Fibroblast of lung (primary cell): Measurements from ENCODE around the gene ATP5F1C.

Experiments used
- EZH2 ChIP-seq: IDR thresholded peaks from 2 replicates; pipeline ENCODE4 v1.5.1; 2012; ENCODE audit warnings: low read length, control low read depth, mild to moderate bottlenecking; ENCODE audit errors: missing control alignments
- TF ChIP-seq, protein P1 (sequence below), 2 donors: IDR thresholded peaks in 1 of 2; conservative IDR thresholded peaks in 1 of 2; 1 replicate in 1 of 2; 2 replicates in 1 of 2; pipeline ENCODE4 v1.5.1; 2011 to 2012; ENCODE audit warnings: low read length in 2 of 2, control low read depth in 1 of 2, inconsistent platforms in 1 of 2, low read depth in 1 of 2, mild to moderate bottlenecking in 1 of 2

DNA sequence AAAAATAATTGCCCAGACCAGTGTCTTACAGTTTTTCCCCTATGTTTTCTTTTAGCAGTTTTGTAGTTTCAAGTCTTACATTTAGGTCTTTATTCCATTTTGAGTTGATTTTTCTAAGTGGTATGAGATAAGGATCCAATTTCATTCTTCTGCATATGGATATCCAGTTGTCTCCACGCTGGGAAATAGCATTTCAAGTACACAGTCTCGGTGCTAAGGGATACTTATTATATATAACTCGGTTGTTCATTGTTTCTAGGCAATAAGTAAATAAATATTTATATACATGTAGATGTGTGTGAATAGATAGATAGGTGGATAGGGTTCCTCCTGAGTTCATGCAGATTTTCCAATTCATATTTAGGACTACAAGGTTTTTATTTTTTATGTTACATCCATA, 46.3 kb downstream of the ATP5F1C start:
- TF ChIP-seq, protein P1, sequence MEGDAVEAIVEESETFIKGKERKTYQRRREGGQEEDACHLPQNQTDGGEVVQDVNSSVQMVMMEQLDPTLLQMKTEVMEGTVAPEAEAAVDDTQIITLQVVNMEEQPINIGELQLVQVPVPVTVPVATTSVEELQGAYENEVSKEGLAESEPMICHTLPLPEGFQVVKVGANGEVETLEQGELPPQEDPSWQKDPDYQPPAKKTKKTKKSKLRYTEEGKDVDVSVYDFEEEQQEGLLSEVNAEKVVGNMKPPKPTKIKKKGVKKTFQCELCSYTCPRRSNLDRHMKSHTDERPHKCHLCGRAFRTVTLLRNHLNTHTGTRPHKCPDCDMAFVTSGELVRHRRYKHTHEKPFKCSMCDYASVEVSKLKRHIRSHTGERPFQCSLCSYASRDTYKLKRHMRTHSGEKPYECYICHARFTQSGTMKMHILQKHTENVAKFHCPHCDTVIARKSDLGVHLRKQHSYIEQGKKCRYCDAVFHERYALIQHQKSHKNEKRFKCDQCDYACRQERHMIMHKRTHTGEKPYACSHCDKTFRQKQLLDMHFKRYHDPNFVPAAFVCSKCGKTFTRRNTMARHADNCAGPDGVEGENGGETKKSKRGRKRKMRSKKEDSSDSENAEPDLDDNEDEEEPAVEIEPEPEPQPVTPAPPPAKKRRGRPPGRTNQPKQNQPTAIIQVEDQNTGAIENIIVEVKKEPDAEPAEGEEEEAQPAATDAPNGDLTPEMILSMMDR (conservative IDR thresholded peaks at IDR 0.05 in 1 of 2, IDR thresholded peaks at IDR 0.05 in 1 of 2; ENCODE audit: low read depth in 1 of 2, low read length in 2 of 2), result no peak
- TF ChIP-seq EZH2, result no peak
